ENCODE measurements around the gene ITGB1. TPM values are rescaled to one million over a fixed set of nuclear protein-coding genes. Genes with fewer than 3 reads are reported as not detected.

ITGB1 gene
- total and polyA plus RNA-seq, 2 of the 8 experiments (the other 6 are each of a cell fraction or from before 2014, with no cell fraction given), result 82.7 to 321 TPM

DNA sequence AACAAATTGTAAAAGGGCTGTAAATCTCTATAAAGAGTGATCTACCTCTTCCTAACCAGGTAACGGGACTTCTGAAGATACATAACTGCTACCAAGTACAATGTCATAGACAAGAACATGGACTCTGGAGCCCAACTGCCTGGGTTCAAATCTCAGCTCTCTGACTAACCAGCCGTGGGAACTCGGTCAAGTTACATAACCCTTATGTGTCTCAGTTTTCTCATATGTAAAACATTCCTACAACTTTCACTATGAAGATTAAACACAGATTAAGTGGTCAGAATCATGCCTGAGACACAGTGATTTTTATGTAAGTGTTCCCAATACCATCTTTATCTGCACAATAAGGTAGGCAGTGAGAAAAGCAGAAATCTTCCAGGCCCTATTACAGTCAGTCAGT, 52.6 kb downstream of the ITGB1 start (continued):
- TF ChIP-seq BRCA1 (IDR thresholded peaks at IDR 0.05; ENCODE audit: low read depth, low read length) (no peak), ASH2L (IDR thresholded peaks at IDR 0.05; ENCODE audit: low read length) (no peak)

Data from H1 (cell line).